Upper lobe of left lung (tissue), 6 donors: ENCODE results near the gene RFX7. TPM values are rescaled to one million over a fixed set of nuclear protein-coding genes. Genes with fewer than 3 reads are reported as not detected.

Experiments
- ATAC-seq, 2 donors: fragments of 200-7000 bp; cut with Tn5 transposase; one replicate each; pipeline ENCODE4 v1.9.1; 2022; ENCODE audit warnings: mild to moderate bottlenecking in 2 of 2, moderate library complexity in 2 of 2; ENCODE audit not compliant: low FRiP score in 2 of 2
- DNase-seq, 2 donors: peaks; one replicate each; pipeline ENCODE4 v3.0.0-alpha.2; 2019 to 2020
- H3K27ac ChIP-seq, 4 donors: fragments of 200-600 bp; sonication (generic); one replicate each; pipeline ENCODE4 v1.5.1; 2016 to 2019
- H3K27me3 ChIP-seq, 4 donors: fragments of 200-600 bp; sonication (generic); one replicate each; pipeline ENCODE4 v1.5.1; 2017 to 2019
- H3K36me3 ChIP-seq, 4 donors: fragments of 200-600 bp; sonication (generic); one replicate each; pipeline ENCODE4 v1.5.1; 2016 to 2019
- H3K4me1 ChIP-seq, 4 donors: fragments of 200-600 bp; sonication (generic); one replicate each; pipeline ENCODE4 v1.5.1; 2018 to 2019
- H3K4me3 ChIP-seq, 4 donors: fragments of 200-600 bp; sonication (generic); one replicate each; pipeline ENCODE4 v1.5.1; 2017 to 2019; ENCODE audit warnings: mild to moderate bottlenecking in 2 of 4, moderate library complexity in 1 of 4
- H3K9me3 ChIP-seq, 4 donors: fragments of 200-600 bp; sonication (generic); one replicate each; pipeline ENCODE4 v1.5.1; 2018 to 2019
- EP300 ChIP-seq, 4 donors: sonication (generic); formaldehyde crosslinking; IDR thresholded peaks; one replicate each; pipeline ENCODE4 v1.5.1; 2017; ENCODE audit warnings: antibody characterized with exemption in 4 of 4, control low read depth in 2 of 4
- POLR2A ChIP-seq, 4 donors: fragments of 450-650 bp; IDR thresholded peaks; one replicate each; pipeline ENCODE4 v1.5.1; 2016 to 2017; ENCODE audit warnings: antibody characterized with exemption in 4 of 4, mild to moderate bottlenecking in 2 of 4
- POLR2AphosphoS5 ChIP-seq, 2 donors: sonication (generic); formaldehyde crosslinking; IDR thresholded peaks; one replicate each; pipeline ENCODE4 v1.5.1; 2017; ENCODE audit warnings: antibody characterized with exemption in 2 of 2
- WGBS, 2 donors: methylation state at CpG; one replicate each; pipeline ENCODE4 v1.1.5; 2017 to 2018; 5-methylcytosine and 5-hydroxymethylcytosine counted together
- total RNA-seq, 6 donors: library from RNA; depleted of rRNA in 4 of 6; stranded (reverse); fragments of >200 nt in 4 of 6; gene quantifications; one replicate each; pipeline versions ENCODE4 v1.1.0 to v1.2.1, GENCODE V29; 2016 to 2021
- TF ChIP-seq, protein P1 (sequence below), 6 experiments: fragments of 450-650 bp in 4 of 6; fragments of 200-600 bp in 2 of 6; sonication (generic) in 2 of 6; IDR thresholded peaks; one replicate each; pipeline ENCODE4 v1.5.1; 2016 to 2019; ENCODE audit warnings: antibody characterized with exemption in 6 of 6
- donor health status: DM: no; HTN: no; CAD: no; lungs with moderate emphysema.
- donor health status: DM: no; HTN: yes; CAD: no; lungs with severe emphysema.

RFX7 gene
- total RNA-seq, 6 donors from 2014 or later: 8.0 to 17.9 (median 12.5) TPM

DNA sequence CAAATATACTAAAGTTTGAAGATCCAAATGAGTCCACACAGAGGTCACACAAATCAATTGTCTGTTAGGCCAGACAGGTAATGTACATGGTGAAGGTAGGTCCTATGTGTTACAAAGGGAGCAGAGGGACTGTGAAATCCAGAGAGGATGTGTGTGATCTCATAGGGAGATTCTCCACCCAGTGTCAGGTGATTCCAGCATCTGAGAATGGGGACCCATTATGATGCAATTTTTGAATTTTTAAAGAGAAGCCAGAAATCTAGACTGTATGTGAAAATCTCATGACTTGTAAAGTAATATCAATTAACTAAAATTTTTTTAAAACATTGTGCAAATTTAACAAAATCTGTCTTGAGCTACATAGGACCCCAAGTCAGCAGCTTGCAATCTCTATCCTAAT is 192.0 kb downstream of the RFX7 start:
- no peaks in the 10 kb centered on the region for H3K36me3 ChIP-seq
- DNase-seq (no peak), ATAC-seq (no peak)
- no peak overlapping the region for H3K4me3 ChIP-seq
- peaks cover 0 to 5% (median 0%) of the 10 kb centered on the region in 4 donors for H3K4me1 ChIP-seq
- no peaks in the 10 kb centered on the region for H3K9me3 ChIP-seq
- no peak for TF ChIP-seq EP300 (IDR thresholded peaks at IDR 0.05)
- TF ChIP-seq POLR2A (IDR thresholded peaks at IDR 0.05): no peak
- TF ChIP-seq, protein P1, sequence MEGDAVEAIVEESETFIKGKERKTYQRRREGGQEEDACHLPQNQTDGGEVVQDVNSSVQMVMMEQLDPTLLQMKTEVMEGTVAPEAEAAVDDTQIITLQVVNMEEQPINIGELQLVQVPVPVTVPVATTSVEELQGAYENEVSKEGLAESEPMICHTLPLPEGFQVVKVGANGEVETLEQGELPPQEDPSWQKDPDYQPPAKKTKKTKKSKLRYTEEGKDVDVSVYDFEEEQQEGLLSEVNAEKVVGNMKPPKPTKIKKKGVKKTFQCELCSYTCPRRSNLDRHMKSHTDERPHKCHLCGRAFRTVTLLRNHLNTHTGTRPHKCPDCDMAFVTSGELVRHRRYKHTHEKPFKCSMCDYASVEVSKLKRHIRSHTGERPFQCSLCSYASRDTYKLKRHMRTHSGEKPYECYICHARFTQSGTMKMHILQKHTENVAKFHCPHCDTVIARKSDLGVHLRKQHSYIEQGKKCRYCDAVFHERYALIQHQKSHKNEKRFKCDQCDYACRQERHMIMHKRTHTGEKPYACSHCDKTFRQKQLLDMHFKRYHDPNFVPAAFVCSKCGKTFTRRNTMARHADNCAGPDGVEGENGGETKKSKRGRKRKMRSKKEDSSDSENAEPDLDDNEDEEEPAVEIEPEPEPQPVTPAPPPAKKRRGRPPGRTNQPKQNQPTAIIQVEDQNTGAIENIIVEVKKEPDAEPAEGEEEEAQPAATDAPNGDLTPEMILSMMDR (IDR thresholded peaks at IDR 0.05): no peak
- no peak for TF ChIP-seq POLR2AphosphoS5 (IDR thresholded peaks at IDR 0.05)
- no peaks in the 10 kb centered on the region for H3K27me3 ChIP-seq
- H3K27ac ChIP-seq: no peak overlapping the region

GRCh38 chr15:56049577-56049976 is 194.1 kb downstream of the RFX7 start:
- WGBS, 2 donors: 81 to 87% methylated on average over 5 of the region's 5 CpGs
- TF ChIP-seq EP300 (IDR thresholded peaks at IDR 0.05) (no peak), POLR2AphosphoS5 (IDR thresholded peaks at IDR 0.05) (no peak), POLR2A (IDR thresholded peaks at IDR 0.05) (no peak)
- TF ChIP-seq, protein P1 (IDR thresholded peaks at IDR 0.05): no peak
- no peaks in the 10 kb centered on the region for H3K36me3 ChIP-seq

GRCh38 chr15:56047354-56047753 is 196.3 kb downstream of the RFX7 start:
- Histone ChIP-seq H3K4me1 (peaks cover 3 to 7% (median 5%) of the 10 kb centered on the region in 4 donors), H3K27me3 (no peaks in the 10 kb centered on the region), H3K36me3 (no peaks in the 10 kb centered on the region), H3K9me3 (no peaks in the 10 kb centered on the region), H3K27ac (no peak overlapping the region), H3K4me3 (no peak overlapping the region)
- no peak for DNase-seq
- ATAC-seq: no peak
- TF ChIP-seq, protein P1 (IDR thresholded peaks at IDR 0.05): no peak
- TF ChIP-seq POLR2AphosphoS5 (IDR thresholded peaks at IDR 0.05): no peak
- 57 to 78% methylated on average over 1 of the region's 1 CpG for whole genome bisulfite sequencing, 2 donors

More at GRCh38 chr15:56049577-56049976, 194.1 kb downstream of the RFX7 start:
- ATAC-seq: peak; percentile 24 to 55
- no peak overlapping the region for H3K4me3 ChIP-seq
- H3K4me1 ChIP-seq: peaks cover 0 to 5% (median 0%) of the 10 kb centered on the region in 4 donors
- no peaks in the 10 kb centered on the region for H3K9me3 ChIP-seq
- no peak overlapping the region for H3K27ac ChIP-seq
- no peaks in the 10 kb centered on the region for H3K27me3 ChIP-seq
- DNase-seq: no peak

- ATAC-seq (no peak), DNase-seq (no peak)
- Histone ChIP-seq H3K36me3 (no peaks in the 10 kb centered on the region), H3K27me3 (no peaks in the 10 kb centered on the region), H3K27ac (no peak overlapping the region), H3K4me1 (peaks cover 7 to 18% (median 10%) of the 10 kb centered on the region in 4 donors), H3K9me3 (no peaks in the 10 kb centered on the region), H3K4me3 (no peak overlapping the region)
- WGBS, 2 donors: 81 to 84% methylated on average over 3 of the region's 3 CpGs
- no peak for TF ChIP-seq POLR2A (IDR thresholded peaks at IDR 0.05)
- TF ChIP-seq POLR2AphosphoS5 (IDR thresholded peaks at IDR 0.05): no peak
- no peak for TF ChIP-seq EP300 (IDR thresholded peaks at IDR 0.05)
- TF ChIP-seq, protein P1 (IDR thresholded peaks at IDR 0.05): no peak
Measured at GRCh38 chr15:56045068-56045748, 198.5 kb downstream of the RFX7 start.
